SH-SY5Y (cell line): ENCODE results near the gene USP7.

Experiments
- GATA2 ChIP-seq: IDR thresholded peaks from 2 replicates; pipeline ENCODE4 v1.6.1; 2011; ENCODE audit warnings: mild to moderate bottlenecking, low read depth, low read length
- GATA3 ChIP-seq: IDR thresholded peaks from 2 replicates; pipeline ENCODE4 v1.6.1; 2011; ENCODE audit warnings: low read depth, mild to moderate bottlenecking, low read length, moderate library complexity

DNA sequence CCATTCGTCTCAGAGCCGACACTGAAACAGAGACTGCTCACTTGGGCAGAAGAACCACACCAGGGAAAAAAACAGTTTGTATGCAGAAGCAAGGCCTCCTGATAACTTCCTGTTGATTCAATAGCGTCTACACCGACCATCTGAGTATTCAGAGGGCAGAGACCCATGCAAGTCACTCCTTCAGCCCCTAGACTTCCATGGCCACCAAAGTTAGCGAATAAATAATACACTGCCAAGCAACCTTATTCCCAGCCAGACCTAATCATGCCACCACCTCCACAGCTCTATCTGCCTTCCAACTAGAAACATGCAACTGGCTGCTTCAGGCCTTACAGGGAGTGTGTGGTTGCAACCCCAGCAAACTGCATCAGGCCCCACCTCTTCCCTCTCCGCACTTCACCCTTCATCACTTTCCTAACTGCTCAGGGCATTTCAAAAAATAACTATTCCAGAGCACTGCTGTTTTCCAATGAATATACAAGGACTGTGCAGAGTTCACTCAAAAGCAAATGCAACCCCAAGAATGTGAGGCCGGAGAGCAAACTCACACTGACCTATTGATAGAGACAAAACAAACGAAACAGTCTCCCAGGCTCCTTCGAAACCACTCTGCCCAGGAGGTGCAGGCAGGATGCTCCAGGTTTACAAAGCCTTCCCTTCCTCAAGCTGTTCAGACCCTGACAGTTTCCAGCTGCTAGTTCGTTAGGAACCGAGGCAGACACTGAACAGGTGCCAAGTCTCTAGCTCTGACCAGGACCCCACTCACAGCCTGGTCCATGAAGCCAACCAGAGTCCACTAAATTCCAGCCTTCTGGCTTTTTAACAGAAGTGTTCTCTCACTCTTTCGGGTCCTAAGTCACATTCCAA, 3.6 kb downstream of the USP7 start:
- TF ChIP-seq GATA2: no peak
- TF ChIP-seq GATA3: no peak
